Fibroblast of mammary gland (primary cell): ENCODE measurements around the gene OR8B8.

ENCODE experiments used
- DNase-seq: peaks from one replicate; pipeline ENCODE4 v3.0.0-alpha.2; 2010; ENCODE audit warnings: low read depth
- H3K4me3 ChIP-seq: 2 replicates; pipeline ENCODE4 v1.5.1; 2011; ENCODE audit warnings: low read depth, mild to moderate bottlenecking, low read length, moderate library complexity; ENCODE audit not compliant: control insufficient read depth
- TF ChIP-seq, protein P1 (sequence below): conservative IDR thresholded peaks from 2 replicates; pipeline ENCODE4 v1.5.1; 2011; ENCODE audit warnings: low read depth, low read length, inconsistent platforms; ENCODE audit not compliant: control insufficient read depth, insufficient read depth

OR8B8 gene

DNA sequence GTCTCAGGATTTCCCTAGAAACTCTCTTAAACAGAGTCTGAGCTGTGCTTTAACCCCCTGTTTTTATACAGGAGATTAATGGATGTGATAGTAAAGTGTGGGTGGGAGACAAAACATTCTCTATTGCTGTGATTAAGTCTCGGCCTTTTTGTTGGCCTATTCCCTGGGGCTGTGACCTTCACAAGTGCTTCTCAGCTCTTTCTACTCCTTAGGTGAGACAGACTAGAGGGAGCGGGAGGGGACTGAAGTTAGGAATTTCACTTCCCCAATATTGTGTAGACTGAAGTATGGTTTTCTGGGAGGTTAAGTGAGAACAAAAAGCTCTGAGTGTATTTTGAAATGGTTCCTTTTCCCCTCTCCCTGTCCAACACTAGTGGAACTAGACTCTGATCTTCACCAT lies 29.8 kb upstream of the OR8B8 start:
- H3K4me3 ChIP-seq: no peak overlapping the region
- TF ChIP-seq, protein P1, sequence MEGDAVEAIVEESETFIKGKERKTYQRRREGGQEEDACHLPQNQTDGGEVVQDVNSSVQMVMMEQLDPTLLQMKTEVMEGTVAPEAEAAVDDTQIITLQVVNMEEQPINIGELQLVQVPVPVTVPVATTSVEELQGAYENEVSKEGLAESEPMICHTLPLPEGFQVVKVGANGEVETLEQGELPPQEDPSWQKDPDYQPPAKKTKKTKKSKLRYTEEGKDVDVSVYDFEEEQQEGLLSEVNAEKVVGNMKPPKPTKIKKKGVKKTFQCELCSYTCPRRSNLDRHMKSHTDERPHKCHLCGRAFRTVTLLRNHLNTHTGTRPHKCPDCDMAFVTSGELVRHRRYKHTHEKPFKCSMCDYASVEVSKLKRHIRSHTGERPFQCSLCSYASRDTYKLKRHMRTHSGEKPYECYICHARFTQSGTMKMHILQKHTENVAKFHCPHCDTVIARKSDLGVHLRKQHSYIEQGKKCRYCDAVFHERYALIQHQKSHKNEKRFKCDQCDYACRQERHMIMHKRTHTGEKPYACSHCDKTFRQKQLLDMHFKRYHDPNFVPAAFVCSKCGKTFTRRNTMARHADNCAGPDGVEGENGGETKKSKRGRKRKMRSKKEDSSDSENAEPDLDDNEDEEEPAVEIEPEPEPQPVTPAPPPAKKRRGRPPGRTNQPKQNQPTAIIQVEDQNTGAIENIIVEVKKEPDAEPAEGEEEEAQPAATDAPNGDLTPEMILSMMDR: no peak
- no peak for DNase-seq

DNA sequence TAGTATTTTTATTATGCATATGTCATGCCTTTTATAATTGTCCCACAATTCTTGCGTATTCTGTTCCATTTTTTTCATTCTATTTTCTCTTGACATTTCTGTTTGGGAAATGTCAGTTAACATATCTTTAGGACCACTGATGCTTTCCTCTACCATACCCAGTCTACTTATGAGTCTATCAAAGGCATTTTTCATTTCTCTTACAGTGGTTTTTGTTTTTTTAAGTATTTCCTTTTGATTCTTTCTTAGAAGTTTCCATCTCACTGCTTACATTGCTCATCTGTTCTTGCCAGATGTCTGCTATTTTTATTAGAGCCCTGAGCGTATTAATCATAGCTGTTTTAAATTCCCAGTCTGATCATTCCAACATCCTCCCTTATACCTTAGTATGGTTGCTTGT lies 29.3 kb upstream of the OR8B8 start:
- TF ChIP-seq, protein P1: no peak
- H3K4me3 ChIP-seq: no peak overlapping the region
- DNase-seq: no peak

DNA sequence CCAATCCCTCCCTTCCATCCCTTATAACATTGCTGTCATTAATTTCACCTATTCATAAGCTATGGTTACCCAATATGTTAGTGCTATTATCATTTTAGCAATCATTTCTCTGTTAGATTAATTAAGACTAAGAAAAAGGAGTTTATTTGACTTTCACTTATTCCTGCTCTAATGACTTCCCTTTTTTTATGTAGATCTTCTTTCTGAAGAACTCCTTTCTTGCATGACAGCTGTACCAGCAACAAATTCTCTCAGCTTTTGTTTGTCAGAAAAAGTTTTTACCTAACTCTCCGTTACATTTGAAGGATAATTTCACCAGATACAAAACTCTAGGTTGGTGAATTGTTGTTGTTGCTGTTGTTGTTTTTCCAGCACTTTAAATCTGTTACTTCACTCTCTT lies 28.6 kb upstream of the OR8B8 start:
- TF ChIP-seq, protein P1: no peak
- DNase-seq: no peak
- no peak overlapping the region for H3K4me3 ChIP-seq

DNA sequence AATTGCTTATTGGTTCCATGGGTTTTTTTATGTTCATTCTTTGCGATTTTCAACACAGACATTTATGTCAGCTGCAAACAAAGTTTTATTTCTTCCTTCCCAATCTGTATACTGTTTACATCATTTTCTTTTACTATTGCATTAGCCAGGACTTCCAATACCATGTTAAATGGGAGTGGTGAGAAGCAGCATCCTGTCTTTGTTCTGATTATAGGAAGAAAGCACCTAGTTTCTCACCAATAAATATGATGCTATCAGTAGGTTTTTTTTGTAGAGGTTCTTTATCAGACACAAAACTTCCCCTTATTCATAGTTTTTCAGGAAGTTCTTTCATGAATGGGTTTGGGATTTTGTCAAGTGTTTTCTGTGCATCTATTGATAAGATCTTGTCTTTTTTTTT lies 28.0 kb upstream of the OR8B8 start:
- no peak for DNase-seq
- TF ChIP-seq, protein P1: no peak
- H3K4me3 ChIP-seq: no peak overlapping the region

DNA sequence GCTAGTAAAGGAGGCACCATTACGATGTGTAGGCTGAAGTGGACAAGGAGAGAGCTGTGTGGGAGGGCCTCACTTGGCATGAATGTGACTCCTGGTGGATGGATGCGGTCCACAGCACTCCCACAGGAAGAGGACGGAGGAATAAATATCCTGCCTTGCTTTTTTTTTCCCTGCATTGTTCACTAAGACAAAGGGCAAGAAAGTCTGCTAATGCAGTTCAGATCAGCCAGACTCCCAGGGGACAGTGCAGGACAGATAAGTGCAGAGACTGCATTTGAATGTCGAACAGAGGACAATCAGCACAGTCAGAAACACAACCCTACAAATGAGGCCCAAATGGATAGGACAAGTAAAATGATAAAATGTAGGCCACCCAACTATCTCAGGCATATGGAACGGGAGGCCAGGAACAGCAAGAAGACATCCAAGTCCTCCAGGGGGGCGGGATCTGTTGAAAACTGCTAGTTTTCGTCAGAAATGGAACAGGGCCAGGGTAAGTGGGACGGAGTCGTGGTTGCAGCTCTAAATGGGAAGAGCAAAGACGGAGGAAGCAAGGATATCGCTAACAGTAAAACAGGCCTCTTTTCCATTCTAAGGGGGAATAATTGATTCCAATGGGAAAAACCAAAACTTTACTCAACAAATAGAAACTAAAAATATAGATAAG lies 25.2 kb upstream of the OR8B8 start:
- TF ChIP-seq, protein P1: no peak
- peak; percentile 10 for DNase-seq
- H3K4me3 ChIP-seq: no peak overlapping the region

DNA sequence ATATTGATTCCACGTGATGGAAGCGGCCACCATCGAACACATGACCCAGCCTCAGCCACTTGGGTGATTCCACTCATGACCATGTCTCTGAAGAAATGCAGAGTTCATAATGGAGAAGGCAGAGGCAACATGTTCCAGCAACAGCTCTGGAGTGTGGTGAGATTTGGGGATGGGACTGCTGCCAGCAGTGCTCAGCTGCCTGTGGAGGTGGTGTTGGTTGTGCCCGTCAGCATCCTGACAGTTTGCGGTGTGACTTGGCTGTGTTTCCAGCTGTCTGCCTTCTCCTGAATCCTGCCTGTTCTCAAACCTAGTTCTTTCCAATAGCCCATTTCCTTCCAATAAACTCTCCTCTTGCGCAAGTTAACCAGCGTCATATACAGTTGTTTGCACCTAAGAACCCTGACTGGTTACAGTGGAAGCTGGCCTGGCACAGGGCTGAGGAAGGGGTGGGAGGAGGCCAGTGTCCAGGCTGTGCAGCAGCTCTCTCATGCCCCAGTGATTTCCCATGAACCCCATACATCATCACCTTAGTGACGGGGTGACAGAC lies 22.0 kb upstream of the OR8B8 start:
- TF ChIP-seq, protein P1: no peak
- H3K4me3 ChIP-seq: no peak overlapping the region
- peak; percentile 70 for DNase-seq
